K562 (cell line): ENCODE data around the gene EXOG. TPM values are rescaled to one million over a fixed set of nuclear protein-coding genes. Genes with fewer than 3 reads are reported as not detected.

Source experiments
- ARID1B ChIP-seq: fragments of 450-650 bp; IDR thresholded peaks from 2 replicates; pipeline ENCODE4 v1.6.1; 2016; ENCODE audit warnings: antibody characterized with exemption, mild to moderate bottlenecking, inconsistent platforms
- BCL6 ChIP-seq: fragments of 250-450 bp; sonication (Bioruptor Pico); IDR thresholded peaks from 2 replicates; pipeline ENCODE4 v1.4.0; 2020
- CC2D1A ChIP-seq: fragments of 450-650 bp; IDR thresholded peaks from 2 replicates; pipeline ENCODE4 v1.6.1; 2017; ENCODE audit warnings: mild to moderate bottlenecking
- CHD2 ChIP-seq: IDR thresholded peaks from 2 replicates; pipeline ENCODE4 v1.6.1; 2011; ENCODE audit warnings: low read depth, low read length
- CUX1 ChIP-seq: fragments of 200-800 bp; sonication (Bioruptor generic); IDR thresholded peaks from 2 replicates; pipeline ENCODE4 v1.6.1; 2016; ENCODE audit warnings: missing genetic modification characterization, missing compliant biosample characterization
- ETV1 ChIP-seq: fragments of 450-650 bp; conservative IDR thresholded peaks from 2 replicates; pipeline ENCODE4 v1.6.1; 2016; ENCODE audit warnings: missing genetic modification characterization, control low read depth, low read depth, missing compliant biosample characterization
- GATA2 ChIP-seq: sonication (generic); formaldehyde crosslinking; IDR thresholded peaks from 2 replicates; pipeline ENCODE4 v1.4.0; 2020; ENCODE audit warnings: mild to moderate bottlenecking, missing genetic modification reagents
- GTF2F1 ChIP-seq: IDR thresholded peaks from 2 replicates; pipeline ENCODE4 v1.6.1; 2011; ENCODE audit warnings: low read depth, low read length, improper control_type of control experiment
- NR1H2 ChIP-seq: sonication (generic); formaldehyde crosslinking; IDR thresholded peaks from 2 replicates; pipeline ENCODE4 v1.4.0; 2020; ENCODE audit warnings: mild to moderate bottlenecking, missing genetic modification reagents
- RNF2 ChIP-seq: sonication (generic); IDR thresholded peaks from 2 replicates; pipeline ENCODE4 v1.6.1; 2016
- SMAD1 ChIP-seq: fragments of 150-350 bp; IDR thresholded peaks from 2 replicates; pipeline ENCODE4 v1.6.1; 2014; ENCODE audit warnings: low read length, low read depth; ENCODE audit not compliant: partially characterized antibody
- TAF7 ChIP-seq: fragments of 450-650 bp; IDR thresholded peaks from 2 replicates; pipeline ENCODE4 v1.6.1; 2016; ENCODE audit warnings: missing genetic modification characterization, missing compliant biosample characterization
- ZNF175 ChIP-seq: fragments of 200-800 bp; sonication (Bioruptor generic); IDR thresholded peaks from 2 replicates; pipeline ENCODE4 v1.6.1; 2016; ENCODE audit warnings: low read depth, mild to moderate bottlenecking, missing genetic modification characterization, missing compliant biosample characterization
- ZNF277 ChIP-seq: fragments of 250-450 bp; sonication (Bioruptor Pico); IDR thresholded peaks from 2 replicates; pipeline ENCODE4 v1.8.0; 2022; ENCODE audit warnings: inconsistent platforms, mild to moderate bottlenecking, moderate library complexity, borderline replicate concordance
- ZNF431 ChIP-seq: sonication (generic); formaldehyde crosslinking; IDR thresholded peaks from 2 replicates; pipeline ENCODE4 v1.8.0; 2022; ENCODE audit warnings: mild to moderate bottlenecking, missing genetic modification reagents
- ZNF785 ChIP-seq: fragments of 250-450 bp; sonication (Bioruptor Pico); IDR thresholded peaks from 2 replicates; pipeline ENCODE4 v1.4.0; 2020; ENCODE audit warnings: mild to moderate bottlenecking
- polyA plus RNA-seq, 8 experiments: library from polyadenylated mRNA; depleted of rRNA in 4 of 8; stranded (reverse) in 5 of 8; unstranded in 3 of 8; fragments of >200 nt; fragmentation: Nextera tagmentation in 2 of 8; fragmentation: Illumina TruSeq in 1 of 8; extraction: Ambion mirVana in 2 of 8; extraction: Trizol in 1 of 8; gene quantifications; 2 replicates each; pipeline versions ENCODE4 v1.2.1 to v1.2.3, GENCODE V29; 2011 to 2014; ENCODE audit warnings: inconsistent platforms in 1 of 8, missing spikeins in 1 of 8
- total RNA-seq, 7 experiments: library from RNA; depleted of rRNA in 6 of 7; stranded (reverse); fragments of >200 nt in 6 of 7; fragmentation: Illumina TruSeq in 2 of 7; extraction: Trizol in 2 of 7; gene quantifications; 2 replicates each; pipeline versions ENCODE4 v1.2.1 to v1.2.3, GENCODE V29; 2011 to 2021; ENCODE audit warnings: low replicate concordance in 1 of 7
- TF ChIP-seq, protein P1 (sequence below): fragments of 450-650 bp; formaldehyde crosslinking; IDR thresholded peaks from 2 replicates; pipeline ENCODE4 v1.4.0; 2022; ENCODE audit warnings: missing genetic modification characterization
- TF ChIP-seq, protein P2 (sequence below), 3 experiments: fragments of 200-800 bp in 1 of 3; sonication (Bioruptor generic) in 1 of 3; sonication (generic) in 1 of 3; formaldehyde crosslinking in 1 of 3; IDR thresholded peaks; 2 replicates each; pipeline versions ENCODE4 v1.6.1 to v1.8.0; 2016 to 2022; ENCODE audit warnings: mild to moderate bottlenecking in 2 of 3, missing compliant biosample characterization in 2 of 3, missing genetic modification characterization in 2 of 3, missing genetic modification reagents in 1 of 3

Gene EXOG
- total and polyA plus RNA-seq, 9 of the 15 experiments (the other 6 are each of a cell fraction or from before 2014, with no cell fraction given): 10.8 to 21.7 (median 14.8) TPM

DNA sequence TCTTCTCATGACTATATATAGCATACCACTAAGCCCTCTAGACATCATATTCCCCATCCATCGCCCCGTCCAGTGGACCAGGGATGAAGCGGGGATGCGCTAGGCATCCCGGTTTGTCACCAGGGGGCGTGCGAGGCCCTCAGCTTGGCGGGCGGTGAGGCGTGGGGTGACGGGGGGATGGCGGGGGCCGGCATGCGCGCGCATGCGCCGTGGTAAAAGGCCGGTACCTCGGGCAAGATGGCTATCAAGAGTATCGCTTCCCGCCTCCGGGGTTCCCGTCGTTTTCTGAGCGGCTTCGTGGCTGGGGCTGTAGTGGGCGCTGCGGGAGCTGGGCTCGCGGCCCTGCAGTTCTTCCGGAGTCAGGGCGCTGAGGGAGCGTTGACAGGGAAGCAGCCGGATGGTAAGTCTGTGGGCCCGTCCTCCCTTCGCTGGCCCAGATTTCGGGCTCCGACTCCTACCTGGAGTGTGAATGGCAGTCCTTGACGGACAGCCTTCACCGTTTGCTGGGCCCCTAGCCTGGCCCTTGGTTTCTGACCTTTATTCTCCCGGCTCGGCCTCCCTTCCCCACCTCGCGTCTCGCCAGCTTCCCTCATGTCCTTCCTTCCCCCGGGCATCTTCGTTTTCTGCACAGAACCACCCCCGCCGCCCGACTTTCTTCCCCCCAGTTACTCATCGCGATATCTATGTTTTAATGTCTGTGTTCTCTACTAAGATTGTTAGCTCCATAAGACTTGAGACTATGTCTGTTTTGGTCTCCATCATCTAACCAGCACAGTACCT is at the start of gene EXOG (continued):
- TF ChIP-seq ETV1 (tag) (peak; percentile 93), CUX1 (CRISPR knock-in tag) (no peak), ZNF431 (CRISPR knock-in tag) (peak; percentile 56; the same call in 1 of the 2 replicates), CC2D1A (0 out of 2 replicates have a peak, but pooled peaks have one; percentile 10), ZNF175 (CRISPR knock-in tag) (peak; percentile 53; the same call in 1 of the 2 replicates), RNF2 (peak; percentile 42; the same call in 1 of the 2 replicates), SMAD1 (no peak), BCL6 (no peak), ZNF277 (CRISPR knock-in tag) (no peak), GTF2F1 (0 out of 2 replicates have a peak, but pooled peaks have one; percentile 24), TAF7 (tag) (peak; percentile 73; the same call in 1 of the 2 replicates), NR1H2 (CRISPR knock-in tag) (peak; percentile 84; the same call in 1 of the 2 replicates), ZNF785 (CRISPR knock-in tag) (no peak), ARID1B (peak; percentile 19; the same call in 1 of the 2 replicates), GATA2 (peak; percentile 98), CHD2 (0 out of 2 replicates have a peak, but pooled peaks have one; percentile 8)
- TF ChIP-seq, protein P1, sequence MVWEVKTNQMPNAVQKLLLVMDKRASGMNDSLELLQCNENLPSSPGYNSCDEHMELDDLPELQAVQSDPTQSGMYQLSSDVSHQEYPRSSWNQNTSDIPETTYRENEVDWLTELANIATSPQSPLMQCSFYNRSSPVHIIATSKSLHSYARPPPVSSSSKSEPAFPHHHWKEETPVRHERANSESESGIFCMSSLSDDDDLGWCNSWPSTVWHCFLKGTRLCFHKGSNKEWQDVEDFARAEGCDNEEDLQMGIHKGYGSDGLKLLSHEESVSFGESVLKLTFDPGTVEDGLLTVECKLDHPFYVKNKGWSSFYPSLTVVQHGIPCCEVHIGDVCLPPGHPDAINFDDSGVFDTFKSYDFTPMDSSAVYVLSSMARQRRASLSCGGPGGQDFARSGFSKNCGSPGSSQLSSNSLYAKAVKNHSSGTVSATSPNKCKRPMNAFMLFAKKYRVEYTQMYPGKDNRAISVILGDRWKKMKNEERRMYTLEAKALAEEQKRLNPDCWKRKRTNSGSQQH (CRISPR knock-in tag): peak; percentile 49; the same call in 1 of the 2 replicates
- TF ChIP-seq, protein P2, sequence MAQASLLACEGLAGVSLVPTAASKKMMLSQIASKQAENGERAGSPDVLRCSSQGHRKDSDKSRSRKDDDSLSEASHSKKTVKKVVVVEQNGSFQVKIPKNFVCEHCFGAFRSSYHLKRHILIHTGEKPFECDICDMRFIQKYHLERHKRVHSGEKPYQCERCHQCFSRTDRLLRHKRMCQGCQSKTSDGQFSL (CRISPR knock-in tag; IDR thresholded peaks at IDR 0.05): peak; percentile 52
- TF ChIP-seq, protein P2 (tag; IDR thresholded peaks at IDR 0.05): no peak
